B cell (primary cell): Measurements from ENCODE around the gene USH2A. TPM values are rescaled to one million over a fixed set of nuclear protein-coding genes. Genes with fewer than 3 reads are reported as not detected.

Experiments
- ATAC-seq: fragments of 200-7000 bp; cut with Tn5 transposase; one replicate; pipeline ENCODE4 v1.10.0; 2021; ENCODE audit warnings: low read depth, mild to moderate bottlenecking, moderate number of reproducible peaks, moderate library complexity
- CTCF ChIA-PET: fragments of 350-600 bp; sonication (Branson Sonifier 250); formaldehyde crosslinking; loops from one replicate; lab custom pipeline; 2021; ENCODE audit warnings: antibody characterized with exemption, inconsistent platforms; lab: Charles Lee
- POLR2A ChIA-PET: fragments of 350-600 bp; sonication (Branson Sonifier 250); formaldehyde crosslinking; loops from one replicate; lab custom pipeline; 2021; ENCODE audit warnings: antibody characterized with exemption; lab: Charles Lee
- DNase-seq: peaks from one replicate; pipeline ENCODE4 v3.0.0; 2013
- H2AFZ ChIP-seq: 2 replicates; pipeline ENCODE4 v1.6.1; 2012; ENCODE audit warnings: mild to moderate bottlenecking, low read depth, low read length; ENCODE audit not compliant: insufficient read depth, poor library complexity, severe bottlenecking
- H3K27ac ChIP-seq, 2 donors: 1 replicate in 1 of 2; 2 replicates in 1 of 2; pipeline ENCODE4 v1.5.1; 2012 to 2013; ENCODE audit warnings: low read length in 2 of 2, mild to moderate bottlenecking in 2 of 2, moderate library complexity in 1 of 2
- H3K27me3 ChIP-seq, 4 experiments: fragments of 200-600 bp in 1 of 4; sonication (generic) in 1 of 4; replicated peaks in 1 of 4; 1 replicate in 2 of 4; 2 replicates in 2 of 4; pipeline versions ENCODE4 v1.6.1 to v1.7.0; 2013 to 2016; ENCODE audit warnings: low read length in 3 of 4, mild to moderate bottlenecking in 2 of 4, mixed read lengths in 1 of 4, moderate library complexity in 1 of 4; ENCODE audit not compliant: insufficient read depth in 4 of 4, control insufficient read depth in 3 of 4; ENCODE audit errors: control extremely low read depth in 1 of 4
- H3K36me3 ChIP-seq, 2 experiments: replicated peaks in 1 of 2; 1 replicate in 1 of 2; 2 replicates in 1 of 2; pipeline versions ENCODE4 v1.6.1 to v1.7.1; 2013; ENCODE audit warnings: low read length in 1 of 2; ENCODE audit not compliant: insufficient read depth in 2 of 2, control insufficient read depth in 1 of 2; ENCODE audit errors: control extremely low read depth in 1 of 2, extremely low read depth in 1 of 2
- H3K4me1 ChIP-seq, 2 donors: fragments of 200-600 bp in 1 of 2; sonication (generic) in 1 of 2; 1 replicate in 1 of 2; 2 replicates in 1 of 2; pipeline versions ENCODE4 v1.5.1 to v1.6.1; 2013 to 2017; ENCODE audit warnings: low read length in 2 of 2; ENCODE audit not compliant: control insufficient read depth in 2 of 2, insufficient read depth in 2 of 2
- H3K4me2 ChIP-seq: replicated peaks from 2 replicates; pipeline ENCODE3; 2012; ENCODE audit warnings: mild to moderate bottlenecking, low read depth, low read length; ENCODE audit not compliant: poor library complexity, severe bottlenecking
- H3K4me3 ChIP-seq, 5 experiments: fragments of 200-600 bp in 1 of 5; sonication (generic) in 1 of 5; 1 replicate in 3 of 5; 2 replicates in 2 of 5; pipeline versions ENCODE4 v1.5.1 to v1.7.0; 2011 to 2016; ENCODE audit warnings: low read length in 4 of 5, mild to moderate bottlenecking in 4 of 5, low read depth in 2 of 5, control low read depth in 1 of 5, moderate library complexity in 1 of 5; ENCODE audit not compliant: insufficient read depth in 1 of 5; ENCODE audit errors: control extremely low read depth in 1 of 5, extremely low read depth in 1 of 5
- H3K79me2 ChIP-seq: fragments of 200-600 bp; sonication (generic); one replicate; pipeline ENCODE4 v1.6.0; 2016; ENCODE audit warnings: low read length; ENCODE audit not compliant: control insufficient read depth, insufficient read depth
- H3K9ac ChIP-seq: fragments of 200-600 bp; sonication (generic); 2 replicates; pipeline ENCODE4 v1.6.1; 2017; ENCODE audit warnings: mild to moderate bottlenecking, low read length, moderate library complexity
- H3K9me3 ChIP-seq, 3 donors: one replicate each; pipeline versions ENCODE4 v1.6.1 to v1.7.1; 2013; ENCODE audit warnings: low read length in 2 of 3; ENCODE audit not compliant: control insufficient read depth in 2 of 3, insufficient read depth in 1 of 3; ENCODE audit errors: control extremely low read depth in 1 of 3
- H4K20me1 ChIP-seq: 2 replicates; pipeline ENCODE4 v1.6.0; 2012; ENCODE audit warnings: mild to moderate bottlenecking, low read length; ENCODE audit not compliant: insufficient read depth, control insufficient read depth, poor library complexity, severe bottlenecking
- H3K27ac Mint-ChIP-seq: one replicate; pipeline ENCODE4 v1.8.0; 2021; ENCODE audit warnings: mixed read lengths
- H3K27me3 Mint-ChIP-seq: one replicate; pipeline ENCODE4 v1.8.0; 2021; ENCODE audit warnings: mixed read lengths
- H3K4me1 Mint-ChIP-seq: one replicate; pipeline ENCODE4 v1.8.0; 2021; ENCODE audit warnings: mixed read lengths
- H3K4me3 Mint-ChIP-seq: one replicate; pipeline ENCODE4 v1.8.0; 2021; ENCODE audit warnings: mixed read lengths
- H3K9me3 Mint-ChIP-seq: one replicate; pipeline ENCODE4 v1.8.0; 2022; ENCODE audit warnings: mixed read lengths; ENCODE audit not compliant: insufficient read depth
- CTCF ChIP-seq: fragments of 200-600 bp; IDR thresholded peaks from one replicate; pipeline ENCODE4 v1.8.0; 2022; ENCODE audit warnings: antibody characterized with exemption, mild to moderate bottlenecking
- EZH2 ChIP-seq: IDR thresholded peaks from 2 replicates; pipeline ENCODE4 v1.6.1; 2012; ENCODE audit warnings: borderline replicate concordance, low read depth, mild to moderate bottlenecking, moderate library complexity, low read length; ENCODE audit not compliant: insufficient read depth, poor library complexity, severe bottlenecking
- WGBS: methylation state at CpG from one replicate; pipeline ENCODE4 v1.1.5; 2013; ENCODE audit warnings: missing lambda C conversion rate; ENCODE audit not compliant: insufficient coverage; 5-methylcytosine and 5-hydroxymethylcytosine counted together
- intact Hi-C: fragments of 100-400 bp; cut with micrococcal nuclease; formaldehyde crosslinking; loops from one replicate; pipeline ENCODE4 v1.10.0; 2022
- polyA plus RNA-seq: library from polyadenylated mRNA; depleted of rRNA; stranded (reverse); fragments of >200 nt; gene quantifications from 2 replicates; pipeline ENCODE4 v1.2.3, GENCODE V29; 2012
- total RNA-seq, 2 donors: library from RNA; stranded (reverse); fragments of 120-200 nt in 1 of 2; gene quantifications; 1 replicate in 1 of 2; 2 replicates in 1 of 2; pipeline versions ENCODE4 v1.2.3 to v1.2.4, GENCODE V29; 2013 to 2022

The USH2A gene
- total and polyA plus RNA-seq, 2 donors (not counting 1 experiment from before 2014, with no cell fraction given): 0.01 TPM; not detected in 1

- CTCF ChIA-PET: no interaction called here
- POLR2A ChIA-PET: no interaction called here
These were observed 34.1 kb upstream of the USH2A start for GRCh38 chr1:216457356-216457755.

GRCh38 chr1:216456682-216457081, 33.4 kb upstream of the USH2A start:
- CTCF ChIA-PET: no interaction called here
- no peaks in the 10 kb centered on the region for H3K27me3 ChIP-seq
- Mint-ChIP-seq H3K4me3 (no peak overlapping the region), H3K4me1 (no peaks in the 10 kb centered on the region), H3K9me3 (no peaks in the 10 kb centered on the region), H3K27me3 (no peaks in the 10 kb centered on the region), H3K27ac (no peak overlapping the region)
- no peak overlapping the region for H3K4me2 ChIP-seq
- no peaks in the 10 kb centered on the region for H3K36me3 ChIP-seq
- POLR2A ChIA-PET: no interaction called here
- no peaks in the 10 kb centered on the region for H3K79me2 ChIP-seq
- no peak for TF ChIP-seq CTCF
- no peak for TF ChIP-seq EZH2
- no peak overlapping the region for H3K4me3 ChIP-seq
- no peak overlapping the region for H3K27ac ChIP-seq
- ATAC-seq (no peak), DNase-seq (no peak)
- intact Hi-C loops: no loop called here
- no peaks in the 10 kb centered on the region for H3K4me1 ChIP-seq
- H3K9me3 ChIP-seq: no peaks in the 10 kb centered on the region
- no peaks in the 10 kb centered on the region for H4K20me1 ChIP-seq
- WGBS: 79% methylated on average over 1 of the region's 3 CpGs
- H2AFZ ChIP-seq: no peak overlapping the region
- H3K9ac ChIP-seq: no peak overlapping the region

More at GRCh38 chr1:216457356-216457755, 34.1 kb upstream of the USH2A start:
- no peaks in the 10 kb centered on the region for H3K27me3 Mint-ChIP-seq
- H3K9ac ChIP-seq: no peak overlapping the region
- no peaks in the 10 kb centered on the region for H3K36me3 ChIP-seq
- H4K20me1 ChIP-seq: no peaks in the 10 kb centered on the region
- intact Hi-C loops: no loop called here
- H3K9me3 Mint-ChIP-seq: no peaks in the 10 kb centered on the region
- H3K4me2 ChIP-seq: no peak overlapping the region
- ATAC-seq (no peak), DNase-seq (no peak)
- H3K27me3 ChIP-seq: no peaks in the 10 kb centered on the region
- no peaks in the 10 kb centered on the region for H3K79me2 ChIP-seq
- H3K4me1 ChIP-seq: no peaks in the 10 kb centered on the region
- TF ChIP-seq EZH2: no peak
- TF ChIP-seq CTCF: no peak
- no peak overlapping the region for H3K4me3 Mint-ChIP-seq
- H3K4me1 Mint-ChIP-seq: no peaks in the 10 kb centered on the region
- H3K27ac ChIP-seq: no peak overlapping the region
- H3K9me3 ChIP-seq: no peaks in the 10 kb centered on the region
- H3K4me3 ChIP-seq: no peak overlapping the region
- H2AFZ ChIP-seq: no peak overlapping the region
- H3K27ac Mint-ChIP-seq: no peak overlapping the region
